GM19239 (cell line): Measurements from ENCODE around the gene HYAL3.
A peak's percentile ranks its signal among the peaks of the same experiment; 100 is the strongest.

ENCODE experiments used
- DNase-seq: peaks from one replicate; pipeline ENCODE4 v3.0.0; 2011; ENCODE audit warnings: low spot score; ENCODE audit not compliant: insufficient read length
- FAIRE-seq: peaks from 2 replicates; lab custom pipeline; 2011; peaks lifted over from hg19 to GRCh38; lab: Jason Lieb, UNC

Gene HYAL3, protein sequence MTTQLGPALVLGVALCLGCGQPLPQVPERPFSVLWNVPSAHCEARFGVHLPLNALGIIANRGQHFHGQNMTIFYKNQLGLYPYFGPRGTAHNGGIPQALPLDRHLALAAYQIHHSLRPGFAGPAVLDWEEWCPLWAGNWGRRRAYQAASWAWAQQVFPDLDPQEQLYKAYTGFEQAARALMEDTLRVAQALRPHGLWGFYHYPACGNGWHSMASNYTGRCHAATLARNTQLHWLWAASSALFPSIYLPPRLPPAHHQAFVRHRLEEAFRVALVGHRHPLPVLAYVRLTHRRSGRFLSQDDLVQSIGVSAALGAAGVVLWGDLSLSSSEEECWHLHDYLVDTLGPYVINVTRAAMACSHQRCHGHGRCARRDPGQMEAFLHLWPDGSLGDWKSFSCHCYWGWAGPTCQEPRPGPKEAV

DNA sequence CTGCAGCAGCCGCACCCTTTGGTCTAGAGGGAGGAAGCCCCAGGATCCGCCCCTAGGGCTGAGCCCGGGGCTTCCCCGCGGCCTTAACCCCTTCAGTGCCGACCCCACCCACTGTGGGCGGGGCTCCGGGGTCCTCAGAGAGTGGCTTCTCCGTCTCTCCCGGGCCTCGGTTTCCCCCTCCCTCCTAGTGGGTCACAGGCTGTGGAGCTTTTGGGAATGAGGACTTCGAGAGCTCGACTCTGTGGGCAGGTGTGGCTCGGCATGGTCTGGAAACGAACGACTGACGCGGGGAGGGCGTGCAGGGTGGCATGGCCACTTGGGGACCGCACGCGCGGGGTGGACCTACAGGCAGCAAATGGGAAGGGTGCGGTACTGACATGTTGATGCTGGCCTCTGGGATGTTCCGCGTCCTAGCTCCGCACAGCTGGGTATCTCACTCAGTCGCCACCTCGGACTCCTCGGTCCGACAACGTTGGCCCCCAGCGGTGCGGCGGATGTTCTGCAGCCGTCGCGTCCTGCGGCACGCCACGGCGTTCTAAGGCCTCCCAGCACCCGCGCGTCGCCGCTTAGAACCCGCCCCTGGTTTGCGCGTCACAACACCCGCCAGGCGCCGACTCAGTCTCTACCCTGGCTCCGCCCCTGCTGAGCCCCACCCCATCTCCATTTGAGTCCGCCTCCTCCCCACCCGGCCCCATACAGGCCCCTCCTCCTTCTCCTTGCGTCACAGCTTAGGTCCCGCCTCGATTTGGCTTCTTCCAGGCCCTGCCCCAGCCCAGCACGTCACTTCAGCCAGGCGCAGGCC lies at the start of gene HYAL3, which contains the start of gene NAA80:
HYAL3 (minus strand) TSS at position 570 of the 802 bp plus-strand sequence. CDS start 3,803 bp downstream, outside the sequence.
NAA80 (minus strand) TSS at position 570 of the 802 bp plus-strand sequence. CDS start 1,942 bp downstream, outside the sequence.
- FAIRE-seq: peak; percentile 99
- peak; percentile 88 for DNase-seq

GRCh38 chr3:50347187-50347813 lies 48.1 kb upstream of the HYAL3 start:
- DNase-seq (no peak), FAIRE-seq (peak; percentile 91)

DNA sequence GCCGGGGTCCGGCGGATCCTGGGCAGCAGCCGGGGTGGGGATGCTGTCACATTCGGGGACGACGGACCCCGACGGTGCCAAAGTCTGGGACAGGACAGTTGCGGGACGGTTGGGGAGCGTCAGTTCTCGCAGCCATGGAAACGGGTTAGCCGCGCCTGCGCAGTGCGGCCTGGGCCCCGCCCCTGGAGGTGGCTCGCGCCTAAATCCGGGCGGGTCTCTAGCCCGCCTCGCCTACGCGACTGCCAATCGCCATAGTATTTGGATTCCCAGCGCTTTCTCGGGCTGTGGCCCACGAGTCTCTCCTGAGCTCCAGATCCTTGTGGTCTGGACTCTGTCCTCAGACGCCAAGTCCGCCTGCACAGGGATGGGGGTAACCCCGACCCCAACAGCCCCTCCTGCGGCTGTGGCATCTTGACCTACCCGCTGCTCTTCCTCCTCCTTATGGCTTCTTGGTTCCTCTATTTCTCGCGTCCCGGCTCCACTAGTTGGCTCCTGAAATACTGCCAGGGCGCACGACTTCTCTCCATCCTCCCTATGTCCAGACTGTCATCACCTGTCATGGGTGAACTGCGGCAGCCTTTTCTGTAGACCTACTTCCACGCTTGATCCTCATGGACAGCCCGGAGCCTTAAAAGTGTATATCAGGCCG lies 46.5 kb upstream of the HYAL3 start, which contains the start of gene ZMYND10:
ZMYND10 (minus strand) TSS at position 147 of the 649 bp plus-strand sequence. CDS start 153 bp downstream, outside the sequence.
- no peak for DNase-seq
- FAIRE-seq: peak; percentile 97

GRCh38 chr3:50345008-50345407 lies 45.8 kb upstream of the HYAL3 start:
- FAIRE-seq: no peak
- no peak for DNase-seq

DNA sequence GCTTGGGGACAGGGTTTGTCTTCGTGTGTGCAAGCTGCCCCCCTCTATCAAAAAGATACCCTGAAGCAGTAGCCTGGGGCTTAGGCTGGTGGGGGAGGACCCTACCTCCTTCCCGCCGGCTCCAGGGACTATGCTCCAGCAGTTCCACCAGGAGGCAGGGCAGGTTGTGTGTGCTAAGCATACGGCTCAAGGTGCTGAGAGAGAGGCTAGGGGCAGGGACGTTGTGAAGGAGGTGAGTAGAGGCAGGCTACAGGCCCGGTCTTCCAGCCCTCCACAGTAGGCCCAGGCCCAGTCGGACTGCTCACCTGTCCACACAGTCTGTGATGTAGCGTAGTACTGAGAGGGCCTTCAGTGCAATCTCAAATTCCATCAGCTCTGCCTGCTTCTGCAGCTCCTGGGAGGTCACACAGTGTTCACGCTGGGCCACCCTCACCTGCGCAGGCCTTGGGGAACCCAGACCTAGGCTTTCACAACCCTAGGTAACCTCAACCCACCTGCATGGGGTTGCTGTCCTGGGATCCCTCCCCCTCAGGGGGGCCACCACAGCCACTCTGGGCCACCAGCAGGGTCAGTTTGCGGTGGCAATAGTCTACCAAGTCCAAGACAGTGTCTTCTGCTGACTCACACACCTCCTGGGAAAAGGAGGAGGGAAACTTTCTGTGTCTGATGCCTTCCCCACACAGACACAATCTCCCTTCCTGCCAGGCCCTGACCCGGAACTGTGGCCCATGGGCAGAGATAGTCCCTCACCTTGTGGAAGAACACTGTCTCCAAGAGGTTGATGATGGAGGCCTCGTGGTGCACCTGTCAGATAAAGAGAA lies 43.8 kb upstream of the HYAL3 start:
- DNase-seq (no peak), FAIRE-seq (no peak)

- FAIRE-seq (no peak), DNase-seq (no peak)
Observed at GRCh38 chr3:50341996-50342650, 42.9 kb upstream of the HYAL3 start.

- no peak for FAIRE-seq
- DNase-seq: no peak
Observed at GRCh38 chr3:50341537-50341936, 42.3 kb upstream of the HYAL3 start.

- FAIRE-seq (peak; percentile 76), DNase-seq (peak; percentile 65)
Observed at GRCh38 chr3:50340448-50341329, 41.5 kb upstream of the HYAL3 start, which contains the start of gene RASSF1. TSS of gene RASSF1 (minus strand) at chr3:50340836. CDS start at chr3:50340805, 31 bp downstream.

GRCh38 chr3:50340147-50340447 lies 40.9 kb upstream of the HYAL3 start:
- DNase-seq (no peak), FAIRE-seq (no peak)

- FAIRE-seq (no peak), DNase-seq (no peak)
Observed at GRCh38 chr3:50339485-50340146, 40.4 kb upstream of the HYAL3 start.

DNA sequence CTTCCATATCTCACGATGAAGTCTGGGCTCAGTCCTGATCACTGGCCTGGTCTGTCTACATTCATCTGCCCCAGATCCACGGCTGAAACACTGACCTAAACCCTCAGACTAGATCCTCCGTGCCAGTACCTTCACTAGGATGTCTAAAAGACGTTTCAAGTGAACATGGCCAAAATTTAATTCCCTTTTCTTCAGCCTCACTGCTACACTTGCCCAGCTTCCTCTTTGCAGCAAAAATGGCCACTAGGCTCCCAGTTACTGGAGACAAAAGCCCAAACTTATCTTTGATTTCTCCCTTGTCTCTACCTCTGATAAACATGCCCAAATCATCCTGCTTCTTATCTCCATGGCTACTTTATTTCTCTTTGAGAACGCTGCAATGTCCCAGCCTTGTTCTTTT lies 39.8 kb upstream of the HYAL3 start:
- DNase-seq: no peak
- FAIRE-seq: peak; percentile 76

DNA sequence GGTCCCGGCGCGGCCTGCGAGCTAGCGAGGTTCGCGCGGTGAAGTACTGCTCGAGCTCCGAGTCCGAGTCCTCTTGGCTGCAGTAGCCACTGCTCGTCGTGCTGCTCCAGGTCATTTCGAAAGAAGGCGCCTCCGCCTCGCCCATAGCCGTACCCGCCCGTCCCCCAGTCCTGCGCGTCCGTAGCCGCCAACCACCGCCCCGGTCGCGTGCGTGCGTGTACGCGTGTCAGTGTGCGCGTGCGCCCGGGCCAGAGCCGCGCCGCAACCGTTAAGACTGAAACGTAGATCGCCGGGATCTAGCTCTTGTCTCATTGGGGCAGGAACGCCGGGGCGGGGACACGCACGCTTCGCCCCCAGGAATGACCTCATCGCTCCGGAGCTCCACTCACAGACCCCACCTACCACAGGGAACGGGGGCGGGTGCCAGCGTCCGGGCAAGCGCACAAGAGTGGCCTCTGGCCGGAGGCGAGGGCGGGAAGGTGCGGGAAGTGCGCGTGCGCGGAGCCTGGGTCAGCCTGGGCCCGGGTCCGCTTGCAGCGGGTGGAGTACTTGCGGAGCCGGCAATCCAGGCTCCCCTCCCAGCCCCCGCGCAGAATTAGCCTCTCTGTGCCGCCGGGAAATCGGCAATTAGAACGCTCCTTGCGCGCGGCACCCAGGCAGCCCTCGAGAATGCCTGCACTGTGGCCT lies 38.1 kb upstream of the HYAL3 start:
- FAIRE-seq (peak; percentile 99), DNase-seq (peak; percentile 94)

GRCh38 chr3:50336452-50337174 lies 37.4 kb upstream of the HYAL3 start:
- DNase-seq (no peak), FAIRE-seq (peak; percentile 74)

GRCh38 chr3:50334339-50335075 lies 35.3 kb upstream of the HYAL3 start:
- DNase-seq (no peak), FAIRE-seq (no peak)

GRCh38 chr3:50333744-50334328 lies 34.6 kb upstream of the HYAL3 start:
- DNase-seq (no peak), FAIRE-seq (no peak)
